ENCODE measurements around the gene NPAS3. TPM values are rescaled to one million over a fixed set of nuclear protein-coding genes. Genes with fewer than 3 reads are reported as not detected.

NPAS3 gene
- total and polyA plus RNA-seq, 2 of the 13 experiments (the other 11 are each of a cell fraction or from before 2014, with no cell fraction given) = not detected

DNA sequence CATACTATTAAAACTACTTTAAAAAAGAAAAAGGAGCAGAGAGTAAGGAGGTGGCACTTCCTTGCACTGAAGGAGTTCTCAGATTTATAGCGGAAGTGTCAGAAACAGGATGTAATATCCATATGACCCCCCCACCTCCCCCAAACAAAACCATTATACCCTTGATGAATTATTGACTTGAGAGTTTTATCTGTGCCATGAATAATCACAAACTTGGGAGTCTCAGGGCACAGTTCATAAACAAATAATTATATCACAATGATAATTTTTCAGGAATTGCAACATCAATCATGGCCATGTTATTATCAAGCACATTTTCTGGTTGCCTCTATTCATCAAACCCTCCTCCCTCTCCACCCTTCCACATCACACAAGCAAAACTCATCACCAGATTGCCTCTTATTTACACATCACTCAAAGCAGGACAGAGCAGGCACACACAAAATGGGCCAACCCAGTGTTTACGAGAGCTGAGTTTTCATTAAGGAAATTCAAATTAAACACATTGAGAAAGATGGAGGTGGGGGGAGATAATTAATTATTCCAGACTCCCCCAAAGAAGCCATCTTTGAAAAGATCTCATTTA is 870.8 kb downstream of the NPAS3 start (continued):
- TF ChIP-seq TARDBP (CRISPR knock-in tag; IDR thresholded peaks at IDR 0.05) = no peak
- TF ChIP-seq RORA (CRISPR knock-in tag; IDR thresholded peaks at IDR 0.05) = no peak

DNA sequence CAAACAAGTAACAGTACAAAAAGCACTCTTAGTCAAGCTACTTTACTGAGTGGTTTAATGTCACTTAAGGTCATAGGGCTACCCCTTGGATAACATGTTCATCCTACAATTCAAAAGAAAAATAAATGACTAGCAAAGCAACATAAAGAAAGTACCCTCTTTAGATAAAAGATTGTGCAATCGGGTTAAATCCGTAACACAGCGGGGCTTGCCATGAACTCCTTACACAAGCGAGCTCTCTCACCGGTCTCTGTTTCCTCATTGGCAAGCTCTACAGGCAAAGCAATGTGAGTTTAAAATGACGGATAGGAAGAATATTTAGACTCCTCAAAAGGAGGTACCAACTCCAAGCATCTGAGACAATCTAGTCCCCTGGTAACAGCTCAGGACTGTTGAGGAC is 871.6 kb downstream of the NPAS3 start:
- ChIA-PET CTCF (ENCODE audit: low intra/inter-chr PET ratio, low total read pairs) (no interaction called here), POLR2A (no interaction called here)
- no peaks in the 10 kb centered on the region for H3K27me3 ChIP-seq (ENCODE audit: control insufficient read depth in 1 of 2, insufficient read depth in 2 of 2, low read length in 2 of 2)
- ATAC-seq (no peak), DNase-seq (ENCODE audit: low spot score) (no peak), FAIRE-seq (no peak)
- no peak for TF ChIP-seq CREB1 (IDR thresholded peaks at IDR 0.05)
- TF ChIP-seq CREB1 (CRISPR knock-in tag; IDR thresholded peaks at IDR 0.05) = no peak
- TF ChIP-seq CEBPG (CRISPR knock-in tag; IDR thresholded peaks at IDR 0.05) = 0 out of 2 replicates have a peak, but pooled peaks have one; percentile 21
- TF ChIP-seq ZNF451 (CRISPR knock-in tag; IDR thresholded peaks at IDR 0.05) = no peak
- TF ChIP-seq CEBPB (IDR thresholded peaks at IDR 0.05; ENCODE audit: borderline replicate concordance, low read depth, low read length) = peak; percentile 89
- TF ChIP-seq SPEN (CRISPR knock-in tag; IDR thresholded peaks at IDR 0.05; ENCODE audit: low read depth) = no peak
- no peaks in the 10 kb centered on the region for H4K20me1 ChIP-seq (ENCODE audit: insufficient read depth, low read length)
- H3K4me3 ChIP-seq (replicated peaks in 1 of 3; ENCODE audit: insufficient read depth in 1 of 3, low read depth in 2 of 3, low read length in 3 of 3) = no peak overlapping the region
- no peak overlapping the region for H3K9ac ChIP-seq (ENCODE audit: insufficient read depth, low read depth, low read length)
- WGBS (ENCODE audit: low lambda C conversion rate) = 23% methylated on average over 6 of the region's 6 CpGs
- no peaks in the 10 kb centered on the region for H3K36me3 ChIP-seq (replicated peaks in 1 of 2; ENCODE audit: control insufficient read depth in 1 of 2, insufficient read depth in 2 of 2, low read length in 2 of 2)
- no peaks in the 10 kb centered on the region for H3K79me2 ChIP-seq (ENCODE audit: insufficient read depth, low read length)
- intact Hi-C loops (cut with micrococcal nuclease; ENCODE audit: unreplicated experiment) (no loop called here), in situ Hi-C loops (cut with HindIII; ENCODE audit: extremely low pct_ligation_motif_present, low pct_unique_long_range_greater_than_20kb) (no loop called here)
- no peaks in the 10 kb centered on the region for H3K9me3 ChIP-seq (ENCODE audit: low read length)
- BruUV-seq (replicated peaks) = no TSS peak
- no peak overlapping the region for H3K27ac ChIP-seq (ENCODE audit: extremely low read length, insufficient read depth, low read length)
- H3K4me2 ChIP-seq (ENCODE audit: low read depth, low read length) = no peak overlapping the region
- H2AFZ ChIP-seq (ENCODE audit: low read length) = no peak overlapping the region
- no peaks in the 10 kb centered on the region for H3K4me1 ChIP-seq (ENCODE audit: insufficient read depth, low read length)

- H3K79me2 ChIP-seq (ENCODE audit: insufficient read depth, low read length) = no peaks in the 10 kb centered on the region
- no peak overlapping the region for H3K4me3 ChIP-seq (replicated peaks in 1 of 3; ENCODE audit: insufficient read depth in 1 of 3, low read depth in 2 of 3, low read length in 3 of 3)
- no peak for FAIRE-seq
- BruUV-seq (replicated peaks) = no TSS peak
- H3K9ac ChIP-seq (ENCODE audit: insufficient read depth, low read depth, low read length) = no peak overlapping the region
- no peak overlapping the region for H3K4me2 ChIP-seq (ENCODE audit: low read depth, low read length)
- H2AFZ ChIP-seq (ENCODE audit: low read length) = no peak overlapping the region
- peak; percentile 20; the same call in 1 of the 3 replicates for ATAC-seq
- H3K27me3 ChIP-seq (ENCODE audit: control insufficient read depth in 1 of 2, insufficient read depth in 2 of 2, low read length in 2 of 2) = no peaks in the 10 kb centered on the region
- intact Hi-C loops (cut with micrococcal nuclease; ENCODE audit: unreplicated experiment) = no loop called here
- no peaks in the 10 kb centered on the region for H3K9me3 ChIP-seq (ENCODE audit: low read length)
- no peaks in the 10 kb centered on the region for H3K36me3 ChIP-seq (replicated peaks in 1 of 2; ENCODE audit: control insufficient read depth in 1 of 2, insufficient read depth in 2 of 2, low read length in 2 of 2)
- TF ChIP-seq ZBTB20 (CRISPR knock-in tag; IDR thresholded peaks at IDR 0.05; ENCODE audit: borderline replicate concordance, low read depth) (no peak), MXI1 (IDR thresholded peaks at IDR 0.05; ENCODE audit: borderline replicate concordance, low read depth, low read length) (no peak)
- 50% methylated on average over 2 of the region's 2 CpGs for WGBS (ENCODE audit: low lambda C conversion rate)
- in situ Hi-C loops (cut with HindIII; ENCODE audit: extremely low pct_ligation_motif_present, low pct_unique_long_range_greater_than_20kb) = no loop called here
- CTCF ChIA-PET (ENCODE audit: low intra/inter-chr PET ratio, low total read pairs) = no interaction called here
- no peak overlapping the region for H3K27ac ChIP-seq (ENCODE audit: extremely low read length, insufficient read depth, low read length)
- no peak for DNase-seq (ENCODE audit: low spot score)
- no peaks in the 10 kb centered on the region for H4K20me1 ChIP-seq (ENCODE audit: insufficient read depth, low read length)
- no peaks in the 10 kb centered on the region for H3K4me1 ChIP-seq (ENCODE audit: insufficient read depth, low read length)
- POLR2A ChIA-PET = no interaction called here
Observed at GRCh38 chr14:33811721-33812120, 873.0 kb downstream of the NPAS3 start.

Measured in HepG2 (cell line).